GM19238 (cell line): ENCODE results near the gene VPS35.

Experiments
- DNase-seq: peaks from one replicate; pipeline ENCODE4 v3.0.0; 2011; ENCODE audit warnings: low spot score; ENCODE audit not compliant: insufficient read length

The VPS35 gene

GRCh38 chr16:46620266-46621005 lies 68.5 kb downstream of the VPS35 start:
- DNase-seq = no peak

GRCh38 chr16:46618516-46618915 lies 70.5 kb downstream of the VPS35 start:
- DNase-seq = no peak

- DNase-seq = no peak
Observed at GRCh38 chr16:46614006-46614405, 75.0 kb downstream of the VPS35 start.

GRCh38 chr16:46613352-46613751 lies 75.6 kb downstream of the VPS35 start:
- no peak for DNase-seq

- no peak for DNase-seq
Observed at GRCh38 chr16:46612121-46612520, 76.9 kb downstream of the VPS35 start.

- DNase-seq = no peak
Observed at GRCh38 chr16:46607529-46607928, 81.4 kb downstream of the VPS35 start.

GRCh38 chr16:46606231-46606630 lies 82.7 kb downstream of the VPS35 start:
- DNase-seq = no peak
